ENCODE data around the gene NUP50. TPM values are rescaled to one million over a fixed set of nuclear protein-coding genes. Genes with fewer than 3 reads are reported as not detected.

NUP50 gene
- total RNA-seq, 2 experiments from 2014 or later: 180 to 183 TPM

DNA sequence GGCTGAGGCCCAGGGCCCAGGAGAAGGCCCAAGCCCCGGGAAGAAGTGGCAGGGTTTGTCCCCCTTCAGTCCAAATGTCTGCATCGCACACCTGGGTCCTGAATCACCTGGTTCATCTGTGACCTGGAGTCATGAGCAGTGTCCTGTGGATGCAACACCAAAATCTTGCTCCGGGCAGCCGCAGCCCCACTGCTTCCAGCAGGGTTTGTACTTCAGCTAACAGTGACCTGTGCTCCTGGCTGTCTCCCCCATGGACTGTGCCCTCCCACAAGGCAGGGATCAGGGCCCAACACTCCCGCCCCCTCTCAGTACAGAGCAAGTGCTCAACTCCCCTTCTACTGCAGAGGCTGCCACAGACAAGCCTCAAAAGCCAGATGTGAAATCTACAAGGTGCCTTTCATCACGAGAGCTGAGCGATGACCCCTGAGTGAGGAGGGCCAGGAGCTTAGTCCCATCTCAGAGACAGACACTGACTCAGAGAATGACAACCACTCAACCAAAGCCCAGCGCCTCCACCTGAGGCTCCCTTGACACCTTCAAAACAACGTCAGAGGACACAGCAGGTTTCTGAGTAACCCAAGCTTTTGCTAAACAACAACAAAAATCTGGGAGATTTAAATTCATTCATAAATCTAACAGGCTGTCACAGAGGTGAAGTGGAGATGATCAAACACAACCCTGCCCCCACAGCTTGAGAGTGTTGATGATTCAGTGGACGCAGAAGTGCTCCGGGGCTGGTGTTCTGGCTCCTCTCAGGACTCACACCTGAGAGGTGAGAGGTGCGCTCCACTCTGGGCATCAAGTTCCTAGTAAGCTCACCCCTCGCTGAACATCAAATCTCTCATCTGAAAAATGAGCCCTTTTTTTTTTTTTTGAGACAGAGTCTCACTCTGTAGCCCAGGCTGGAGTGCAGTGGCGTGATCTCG, 73.6 kb downstream of the NUP50 start:
- Mint-ChIP-seq H3K27ac (no peak overlapping the region), H3K4me1 (peaks cover 34% of the 10 kb centered on the region), H3K36me3 (ENCODE audit: low read depth) (no peaks in the 10 kb centered on the region), H3K27me3 (no peaks in the 10 kb centered on the region), H3K4me3 (no peak overlapping the region), H3K9me3 (no peaks in the 10 kb centered on the region)
- ChIA-PET CTCF (interaction anchor here (0.5 kb wide), 1 partner anchor 138 kb away, joined by 3 read pairs; no protein-coding TSS in a partner anchor), POLR2A (no interaction called here)
- no peak for DNase-seq

Small RNA genes lying within 50 kb of the gene (microRNA-seq; reads per million reads assigned to microRNA genes)
- gene MIR1249 (ENCODE audit: borderline microRNAs expressed, borderline replicate concordance): 1.5 reads per million

Other genes starting within 250 kb of the NUP50 start
- gene PHF21B, start 153.9 kb upstream of the NUP50 start, total RNA-seq: not detected
- 10 to 100 TPM; 13.3 to 17.8 TPM for gene KIAA0930, start 77.0 kb downstream of the NUP50 start, total RNA-seq
- not detected for gene UPK3A, start 121.0 kb downstream of the NUP50 start, total RNA-seq
- 10 to 100 TPM; 35.6 to 37.0 TPM for gene FAM118A, start 146.0 kb downstream of the NUP50 start, total RNA-seq
- under 1 TPM; 0.58 to 0.64 TPM for gene SMC1B, start 249.7 kb downstream of the NUP50 start, total RNA-seq
- 1 to 10 TPM; 4.8 to 7.0 TPM for gene RIBC2, start 249.8 kb downstream of the NUP50 start, total RNA-seq